IMR-90 (cell line): ENCODE data around the gene SPEM1. TPM values are rescaled to one million over a fixed set of nuclear protein-coding genes. Genes with fewer than 3 reads are reported as not detected.

Experiments
- ATAC-seq: fragments of 200-7000 bp; cut with Tn5 transposase; 2 replicates; pipeline ENCODE4 v1.9.1; 2020; ENCODE audit warnings: low read depth, mild to moderate bottlenecking, moderate library complexity
- BruUV-seq: library from RNA; stranded (reverse); fragments of 400-500 nt; replicated peaks from 2 replicates; lab custom pipeline; 2021; lab: Mats Ljungman, UMichigan
- CTCF ChIA-PET: fragments of 300-600 bp; formaldehyde crosslinking; extraction: SDS; loops from one replicate; lab custom pipeline; 2021; ENCODE audit warnings: antibody characterized with exemption; lab: Yijun Ruan, JAX
- POLR2A ChIA-PET: fragments of 300-600 bp; sonication (Branson Sonifier 250); formaldehyde crosslinking; loops from one replicate; lab custom pipeline; 2022; ENCODE audit warnings: antibody characterized with exemption; ENCODE audit not compliant: unreplicated experiment; lab: Charles Lee
- DNase-seq: peaks from one replicate; pipeline ENCODE4 v3.0.0; 2013
- H2AFZ ChIP-seq: replicated peaks from 2 replicates; pipeline ENCODE3; 2013; ENCODE audit warnings: low read length, mild to moderate bottlenecking; ENCODE audit not compliant: poor library complexity
- H2AK5ac ChIP-seq: 2 replicates; pipeline ENCODE4 v1.6.1; 2013; ENCODE audit warnings: low read depth, low read length, inconsistent platforms
- H2AK9ac ChIP-seq: replicated peaks from 2 replicates; pipeline ENCODE3; 2013; ENCODE audit warnings: mild to moderate bottlenecking, low read depth, low read length, moderate library complexity; ENCODE audit not compliant: poor library complexity
- H2BK120ac ChIP-seq: 2 replicates; pipeline ENCODE4 v1.6.1; 2013; ENCODE audit warnings: low read depth, low read length, inconsistent platforms
- H2BK15ac ChIP-seq: 3 replicates; pipeline ENCODE4 v1.6.1; 2013; ENCODE audit warnings: low read depth, low read length, inconsistent platforms
- H2BK20ac ChIP-seq: 2 replicates; pipeline ENCODE4 v1.6.1; 2013; ENCODE audit warnings: low read depth, mild to moderate bottlenecking, inconsistent platforms, low read length, moderate library complexity
- H2BK5ac ChIP-seq: 2 replicates; pipeline ENCODE4 v1.6.1; 2013; ENCODE audit warnings: mild to moderate bottlenecking, low read depth, low read length, inconsistent platforms; ENCODE audit not compliant: poor library complexity, severe bottlenecking
- H3K14ac ChIP-seq: replicated peaks from 2 replicates; pipeline ENCODE4 v1.6.1; 2013; ENCODE audit warnings: low read depth, low read length, inconsistent platforms
- H3K18ac ChIP-seq: 2 replicates; pipeline ENCODE4 v1.6.1; 2013; ENCODE audit warnings: low read depth, low read length, control low read depth
- H3K23ac ChIP-seq: 2 replicates; pipeline ENCODE4 v1.6.1; 2013; ENCODE audit warnings: low read depth, low read length, inconsistent platforms
- H3K27ac ChIP-seq: 2 replicates; pipeline ENCODE4 v1.5.1; 2013; ENCODE audit warnings: mild to moderate bottlenecking, control low read depth, low read length; ENCODE audit not compliant: insufficient read depth
- H3K27me3 ChIP-seq: 2 replicates; pipeline ENCODE4 v1.6.1; 2013; ENCODE audit warnings: low read length; ENCODE audit not compliant: control insufficient read depth, insufficient read depth
- H3K36me3 ChIP-seq: 2 replicates; pipeline ENCODE4 v1.6.1; 2013; ENCODE audit warnings: low read length, mixed read lengths; ENCODE audit not compliant: control insufficient read depth, insufficient read depth
- H3K4ac ChIP-seq: 2 replicates; pipeline ENCODE4 v1.6.1; 2013; ENCODE audit warnings: low read depth, low read length, inconsistent platforms
- H3K4me1 ChIP-seq: 2 replicates; pipeline ENCODE4 v1.6.1; 2013; ENCODE audit warnings: low read length, mixed read lengths; ENCODE audit not compliant: control insufficient read depth, insufficient read depth
- H3K4me2 ChIP-seq: 2 replicates; pipeline ENCODE4 v1.6.1; 2013; ENCODE audit warnings: low read depth, mild to moderate bottlenecking, control low read depth, low read length, moderate library complexity
- H3K4me3 ChIP-seq: 2 replicates; pipeline ENCODE4 v1.5.1; 2013; ENCODE audit warnings: low read depth, mild to moderate bottlenecking, control low read depth, low read length, moderate library complexity; ENCODE audit not compliant: insufficient read depth
- H3K56ac ChIP-seq: 2 replicates; pipeline ENCODE4 v1.6.1; 2013; ENCODE audit warnings: low read length, inconsistent platforms; ENCODE audit not compliant: insufficient read depth; ENCODE audit errors: extremely low read depth
- H3K79me1 ChIP-seq, 2 experiments: 2 replicates each; pipeline ENCODE4 v1.6.1; 2013; ENCODE audit warnings: low read length in 2 of 2, inconsistent platforms in 1 of 2, low read depth in 1 of 2
- H3K9ac ChIP-seq: 2 replicates; pipeline ENCODE4 v1.6.1; 2013; ENCODE audit warnings: low read depth, low read length, control low read depth
- H3K9me1 ChIP-seq: 2 replicates; pipeline ENCODE4 v1.6.1; 2013; ENCODE audit warnings: low read length, inconsistent platforms; ENCODE audit not compliant: insufficient read depth
- H3K9me3 ChIP-seq: 2 replicates; pipeline ENCODE4 v1.6.1; 2013; ENCODE audit warnings: low read length; ENCODE audit not compliant: control insufficient read depth, insufficient read depth
- H4K20me1 ChIP-seq: 2 replicates; pipeline ENCODE4 v1.6.1; 2013; ENCODE audit warnings: low read length, inconsistent platforms; ENCODE audit not compliant: insufficient read depth
- H4K5ac ChIP-seq: 2 replicates; pipeline ENCODE4 v1.6.1; 2013; ENCODE audit warnings: mild to moderate bottlenecking, low read depth, low read length, control low read depth
- H4K8ac ChIP-seq, 2 experiments: 2 replicates each; pipeline ENCODE4 v1.6.1; 2013; ENCODE audit warnings: low read depth in 2 of 2, low read length in 2 of 2, control low read depth in 1 of 2, inconsistent platforms in 1 of 2
- H4K91ac ChIP-seq: 2 replicates; pipeline ENCODE4 v1.6.1; 2013; ENCODE audit warnings: low read depth, low read length, inconsistent platforms; ENCODE audit not compliant: insufficient read depth
- CHD1 ChIP-seq: IDR thresholded peaks from 2 replicates; pipeline ENCODE4 v1.6.1; 2012; ENCODE audit warnings: low read depth, low read length, improper control_type of control experiment
- CTCF ChIP-seq: conservative IDR thresholded peaks from 2 replicates; pipeline ENCODE4 v1.5.1; 2012; ENCODE audit warnings: mild to moderate bottlenecking, low read depth, low read length, improper control_type of control experiment
- ELK1 ChIP-seq: fragments of 150-350 bp; IDR thresholded peaks from 2 replicates; pipeline ENCODE4 v1.6.1; 2016; ENCODE audit warnings: low read depth, mild to moderate bottlenecking, low read length, moderate library complexity, borderline replicate concordance
- MAZ ChIP-seq: IDR thresholded peaks from 2 replicates; pipeline ENCODE4 v1.6.1; 2012; ENCODE audit warnings: low read depth, mild to moderate bottlenecking, low read length, improper control_type of control experiment, moderate library complexity, borderline replicate concordance
- NFE2L2 ChIP-seq: fragments of 150-350 bp; IDR thresholded peaks from 2 replicates; pipeline ENCODE4 v1.6.1; 2016; ENCODE audit warnings: low read depth, mild to moderate bottlenecking, low read length
- POLR2A ChIP-seq: IDR thresholded peaks from 2 replicates; pipeline ENCODE4 v1.6.1; 2012; ENCODE audit warnings: mild to moderate bottlenecking, low read depth, low read length
- RAD21 ChIP-seq: IDR thresholded peaks from 2 replicates; pipeline ENCODE4 v1.6.1; 2012; ENCODE audit warnings: low read length, improper control_type of control experiment
- RCOR1 ChIP-seq: IDR thresholded peaks from 2 replicates; pipeline ENCODE4 v1.6.1; 2012; ENCODE audit warnings: mild to moderate bottlenecking, low read length, improper control_type of control experiment; ENCODE audit not compliant: insufficient replicate concordance
- SMC3 ChIP-seq: fragments of 150-350 bp; IDR thresholded peaks from 2 replicates; pipeline ENCODE4 v1.6.1; 2016; ENCODE audit warnings: low read depth, mild to moderate bottlenecking, antibody characterized with exemption, low read length, moderate library complexity
- WGBS, 2 experiments: methylation state at CpG; one replicate each; pipeline versions ENCODE4 v1.1.5 to v1.1.7; 2013; ENCODE audit warnings: missing lambda C conversion rate in 2 of 2; ENCODE audit not compliant: insufficient read length in 1 of 2; ENCODE audit errors: extremely low coverage in 2 of 2; 5-methylcytosine and 5-hydroxymethylcytosine counted together
- dilution Hi-C: fragments of 300-500 bp; cut with HindIII; formaldehyde crosslinking; loops from one replicate; pipeline ENCODE4 v1.14.3; 2018; ENCODE audit warnings: low sequenced_read_pairs; ENCODE audit not compliant: unreplicated experiment
- in situ Hi-C: fragments of 300-500 bp; cut with MboI; formaldehyde crosslinking; loops from 3 replicates; pipeline ENCODE4 v1.14.3; 2019; ENCODE audit warnings: low sequenced_read_pairs, inconsistent platforms, mixed read lengths
- intact Hi-C: fragments of 100-400 bp; cut with micrococcal nuclease; formaldehyde crosslinking; loops from 2 replicates; pipeline ENCODE4 v1.10.0; 2022
- polyA plus RNA-seq, 3 experiments: library from polyadenylated mRNA; depleted of rRNA; stranded (reverse); fragments of >200 nt; gene quantifications; 2 replicates each; pipeline ENCODE4 v1.2.3, GENCODE V29; 2012; ENCODE audit warnings: low replicate concordance in 1 of 3
- total RNA-seq: library from RNA; depleted of rRNA; stranded (reverse); fragments of >200 nt; gene quantifications from 2 replicates; pipeline ENCODE4 v1.2.3, GENCODE V29; 2012

SPEM1 gene
- total and polyA plus RNA-seq, 2 of the 4 experiments (the other 2 are of a cell fraction) = not detected

- 0 out of 2 replicates have a peak overlapping the region, but pooled peaks have one; percentile 49 for H2AK5ac ChIP-seq
- no peaks in the 10 kb centered on the region for H3K27me3 ChIP-seq
- no peak for TF ChIP-seq CHD1
- peak; percentile 86 for TF ChIP-seq POLR2A
- TF ChIP-seq RCOR1 = no peak
- 0 out of 2 replicates have a peak, but pooled peaks have one; percentile 47 for TF ChIP-seq MAZ
- no peak for TF ChIP-seq ELK1
- TF ChIP-seq RAD21 = no peak
- no peak for TF ChIP-seq SMC3
- TF ChIP-seq NFE2L2 = no peak
- no peak for TF ChIP-seq CTCF
- H3K9ac ChIP-seq = peak overlapping the region; percentile 90
- in situ Hi-C loops = no loop called here
- ChIA-PET POLR2A (interaction anchor here (0.8 kb wide), 1 partner anchor 16 kb away, joined by 3 read pairs; no protein-coding TSS in a partner anchor), CTCF (no interaction called here)
- peak overlapping the region; percentile 97 for H3K23ac ChIP-seq
- H2BK15ac ChIP-seq = no peak overlapping the region
- peaks cover 14% of the 10 kb centered on the region for H3K36me3 ChIP-seq
- no peaks in the 10 kb centered on the region for H3K9me3 ChIP-seq
- peak overlapping the region; percentile 94 for H3K4me3 ChIP-seq
- peak; percentile 40 for ATAC-seq
- peak overlapping the region; percentile 15 to 53; a peak in 3 of 4 replicates for H4K8ac ChIP-seq
- DNase-seq = no peak
- peak overlapping the region; percentile 70; the same call in 1 of the 2 replicates for H3K18ac ChIP-seq
- H4K5ac ChIP-seq = no peak overlapping the region
- peak overlapping the region; percentile 60 for H2BK120ac ChIP-seq
- 0 out of 2 replicates have a peak, but pooled peaks cover 2% of the 10 kb centered on the region for H3K9me1 ChIP-seq
- peak overlapping the region; percentile 38; the same call in 1 of the 2 replicates for H4K91ac ChIP-seq
- peak overlapping the region; percentile 72 for H2BK5ac ChIP-seq
- no peak overlapping the region for H2BK20ac ChIP-seq
- BruUV-seq = TSS peak; percentile 77
- H3K56ac ChIP-seq = peak overlapping the region; percentile 64
- H3K4me2 ChIP-seq = peak overlapping the region; percentile 89
- peak overlapping the region; percentile 94 for H3K14ac ChIP-seq
- peaks cover 7% of the 10 kb centered on the region for H4K20me1 ChIP-seq
- H3K27ac ChIP-seq = peak overlapping the region; percentile 73
- H2AK9ac ChIP-seq = peak overlapping the region; percentile 100
- intact Hi-C loops = loop anchor here (1.0 to 2.0 kb wide), 4 partner anchors 32 to 156 kb away; partner anchors contain the start of genes POLR2A and SENP3
- H3K4ac ChIP-seq = peak overlapping the region; percentile 86
- WGBS, 2 experiments = 0% methylated on average over 24 of the region's 65 CpGs; no CpG with 5 or more reads in 1 of the 2 experiments
- H3K4me1 ChIP-seq = peaks cover 9% of the 10 kb centered on the region
- H3K79me1 ChIP-seq = peaks cover 11 to 54% of the 10 kb centered on the region in 2 experiments
- peak overlapping the region; percentile 94 for H2AFZ ChIP-seq
- dilution Hi-C loops = no loop called here
Measured at GRCh38 chr17:7404737-7405349, 15.3 kb upstream of the SPEM1 start.
